RWPE2 (cell line): ENCODE measurements around the gene POLD2.

Experiments
- ATAC-seq: fragments of 200-7000 bp; cut with Tn5 transposase; 3 replicates; pipeline ENCODE4 v1.9.1; 2021; ENCODE audit warnings: low read depth
- DNase-seq: peaks from one replicate; pipeline ENCODE4 v3.0.0-alpha.2; 2020; ENCODE audit warnings: low spot score
- H3K27ac ChIP-seq: fragments of 450-650 bp; 2 replicates; pipeline ENCODE4 v1.5.1; 2017; ENCODE audit warnings: mild to moderate bottlenecking; ENCODE audit not compliant: poor library complexity, severe bottlenecking
- H3K27me3 ChIP-seq: fragments of 250-450 bp; sonication (Bioruptor Pico); 2 replicates; pipeline ENCODE4 v1.5.1; 2021; ENCODE audit warnings: mild to moderate bottlenecking, moderate library complexity; ENCODE audit not compliant: insufficient read depth, poor library complexity, severe bottlenecking
- H3K36me3 ChIP-seq: fragments of 250-450 bp; sonication (Bioruptor Pico); 2 replicates; pipeline ENCODE4 v1.5.1; 2020; ENCODE audit warnings: low read depth, mild to moderate bottlenecking, moderate library complexity
- H3K4me1 ChIP-seq: fragments of 250-450 bp; sonication (Bioruptor Pico); 2 replicates; pipeline ENCODE4 v1.5.1; 2021; ENCODE audit warnings: mild to moderate bottlenecking, moderate library complexity; ENCODE audit not compliant: insufficient read depth, poor library complexity, severe bottlenecking
- H3K4me3 ChIP-seq: fragments of 250-450 bp; sonication (Bioruptor Pico); 2 replicates; pipeline ENCODE4 v1.5.1; 2021; ENCODE audit warnings: mild to moderate bottlenecking, moderate library complexity; ENCODE audit not compliant: severe bottlenecking
- H3K9me3 ChIP-seq: fragments of 250-450 bp; sonication (Bioruptor Pico); 2 replicates; pipeline ENCODE4 v1.5.1; 2021; ENCODE audit warnings: mild to moderate bottlenecking, moderate library complexity; ENCODE audit not compliant: severe bottlenecking
- TF ChIP-seq, protein P1 (sequence below): fragments of 450-650 bp; IDR thresholded peaks from one replicate; pipeline ENCODE4 v1.5.1; 2017; ENCODE audit warnings: mild to moderate bottlenecking, moderate library complexity; ENCODE audit not compliant: poor library complexity, severe bottlenecking

The POLD2 gene

DNA sequence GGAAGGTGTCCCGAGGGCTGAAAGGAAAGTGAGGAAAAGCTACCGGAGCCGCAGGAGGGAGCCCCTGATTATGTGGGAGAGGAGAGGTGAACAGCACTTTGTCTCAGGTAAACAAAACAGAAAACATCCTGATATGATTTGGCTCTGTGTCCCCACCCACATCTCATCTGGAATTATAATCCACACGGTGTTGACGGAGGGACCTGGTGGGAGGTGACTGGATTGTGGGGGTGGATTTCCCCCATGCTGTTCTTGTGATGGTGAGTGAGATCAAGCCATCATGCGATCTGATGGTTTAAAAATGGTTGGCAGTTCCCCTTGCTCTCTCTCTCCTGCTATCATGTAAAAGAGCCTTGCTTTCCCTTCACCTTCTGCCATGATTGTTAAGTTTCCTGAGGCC is 3.0 kb downstream of the POLD2 start:
- TF ChIP-seq, protein P1, sequence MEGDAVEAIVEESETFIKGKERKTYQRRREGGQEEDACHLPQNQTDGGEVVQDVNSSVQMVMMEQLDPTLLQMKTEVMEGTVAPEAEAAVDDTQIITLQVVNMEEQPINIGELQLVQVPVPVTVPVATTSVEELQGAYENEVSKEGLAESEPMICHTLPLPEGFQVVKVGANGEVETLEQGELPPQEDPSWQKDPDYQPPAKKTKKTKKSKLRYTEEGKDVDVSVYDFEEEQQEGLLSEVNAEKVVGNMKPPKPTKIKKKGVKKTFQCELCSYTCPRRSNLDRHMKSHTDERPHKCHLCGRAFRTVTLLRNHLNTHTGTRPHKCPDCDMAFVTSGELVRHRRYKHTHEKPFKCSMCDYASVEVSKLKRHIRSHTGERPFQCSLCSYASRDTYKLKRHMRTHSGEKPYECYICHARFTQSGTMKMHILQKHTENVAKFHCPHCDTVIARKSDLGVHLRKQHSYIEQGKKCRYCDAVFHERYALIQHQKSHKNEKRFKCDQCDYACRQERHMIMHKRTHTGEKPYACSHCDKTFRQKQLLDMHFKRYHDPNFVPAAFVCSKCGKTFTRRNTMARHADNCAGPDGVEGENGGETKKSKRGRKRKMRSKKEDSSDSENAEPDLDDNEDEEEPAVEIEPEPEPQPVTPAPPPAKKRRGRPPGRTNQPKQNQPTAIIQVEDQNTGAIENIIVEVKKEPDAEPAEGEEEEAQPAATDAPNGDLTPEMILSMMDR, result no peak
- Histone ChIP-seq H3K27me3 (no peaks in the 10 kb centered on the region), H3K4me3 (no peak overlapping the region), H3K27ac (no peak overlapping the region), H3K9me3 (no peaks in the 10 kb centered on the region), H3K4me1 (peaks cover 6% of the 10 kb centered on the region), H3K36me3 (peaks cover 64% of the 10 kb centered on the region)
- DNase-seq (no peak), ATAC-seq (no peak)

DNA sequence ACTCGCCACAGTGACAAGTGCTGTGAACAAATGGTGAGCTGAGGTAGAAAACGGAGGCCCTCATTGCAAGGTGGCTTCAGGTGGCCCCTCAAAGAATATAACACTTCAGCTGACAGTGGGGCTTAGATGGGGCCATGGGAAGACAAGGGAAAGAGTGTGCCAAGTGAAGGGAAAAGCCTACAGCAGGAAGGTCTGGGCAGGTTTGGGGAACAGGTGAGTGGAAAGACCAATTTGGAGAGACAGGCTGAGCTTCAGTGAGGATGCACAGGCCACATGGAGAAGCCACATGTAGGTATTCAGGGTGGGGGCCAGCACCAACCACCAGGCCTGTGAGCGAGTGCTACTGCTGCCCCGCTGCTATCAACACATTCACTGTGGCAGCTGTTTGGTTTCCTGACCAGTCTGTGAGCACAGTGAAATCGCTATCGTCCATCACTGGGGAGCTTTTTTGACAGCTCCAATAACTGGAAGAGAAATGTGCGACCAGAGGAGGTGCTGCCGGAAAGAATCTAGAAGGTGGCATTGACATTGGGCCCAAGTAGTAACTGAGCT is 3.4 kb downstream of the POLD2 start:
- Histone ChIP-seq H3K9me3 (no peaks in the 10 kb centered on the region), H3K27ac (no peak overlapping the region), H3K27me3 (no peaks in the 10 kb centered on the region), H3K36me3 (peaks cover 67% of the 10 kb centered on the region), H3K4me3 (no peak overlapping the region), H3K4me1 (peaks cover 6% of the 10 kb centered on the region)
- ATAC-seq (no peak), DNase-seq (no peak)
- TF ChIP-seq, protein P1, result no peak

DNA sequence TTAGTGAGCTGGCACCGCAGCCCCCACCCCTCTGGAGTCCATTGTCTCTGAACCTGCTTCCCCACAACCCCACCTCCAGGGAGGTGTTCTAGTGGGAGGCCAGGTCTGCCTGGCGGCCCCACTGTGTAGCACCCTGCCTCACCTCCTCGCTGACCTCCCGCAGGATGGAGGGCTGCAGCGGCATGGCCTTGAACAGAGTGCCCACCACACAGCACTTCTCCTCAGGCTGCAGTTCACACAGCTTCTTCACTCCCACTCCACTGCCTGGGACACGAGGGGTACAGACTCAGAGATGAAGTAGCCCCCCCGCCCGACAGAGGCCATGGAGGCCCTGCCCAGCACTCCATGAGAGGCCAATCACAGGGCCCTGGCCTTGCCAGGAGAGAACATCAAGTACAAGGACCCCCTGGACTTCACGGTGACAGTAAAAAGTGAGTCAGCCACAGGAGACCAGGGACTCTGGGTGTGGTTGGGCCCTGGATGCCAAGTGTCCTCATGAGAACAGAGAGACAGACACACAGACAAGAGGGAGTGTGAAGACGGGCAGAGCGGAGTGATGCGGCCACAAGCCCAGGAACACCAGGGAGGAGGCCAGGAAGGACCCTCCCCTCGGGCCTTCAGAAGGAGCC is 5.4 kb downstream of the POLD2 start:
- H3K4me3 ChIP-seq, result no peak overlapping the region

DNA sequence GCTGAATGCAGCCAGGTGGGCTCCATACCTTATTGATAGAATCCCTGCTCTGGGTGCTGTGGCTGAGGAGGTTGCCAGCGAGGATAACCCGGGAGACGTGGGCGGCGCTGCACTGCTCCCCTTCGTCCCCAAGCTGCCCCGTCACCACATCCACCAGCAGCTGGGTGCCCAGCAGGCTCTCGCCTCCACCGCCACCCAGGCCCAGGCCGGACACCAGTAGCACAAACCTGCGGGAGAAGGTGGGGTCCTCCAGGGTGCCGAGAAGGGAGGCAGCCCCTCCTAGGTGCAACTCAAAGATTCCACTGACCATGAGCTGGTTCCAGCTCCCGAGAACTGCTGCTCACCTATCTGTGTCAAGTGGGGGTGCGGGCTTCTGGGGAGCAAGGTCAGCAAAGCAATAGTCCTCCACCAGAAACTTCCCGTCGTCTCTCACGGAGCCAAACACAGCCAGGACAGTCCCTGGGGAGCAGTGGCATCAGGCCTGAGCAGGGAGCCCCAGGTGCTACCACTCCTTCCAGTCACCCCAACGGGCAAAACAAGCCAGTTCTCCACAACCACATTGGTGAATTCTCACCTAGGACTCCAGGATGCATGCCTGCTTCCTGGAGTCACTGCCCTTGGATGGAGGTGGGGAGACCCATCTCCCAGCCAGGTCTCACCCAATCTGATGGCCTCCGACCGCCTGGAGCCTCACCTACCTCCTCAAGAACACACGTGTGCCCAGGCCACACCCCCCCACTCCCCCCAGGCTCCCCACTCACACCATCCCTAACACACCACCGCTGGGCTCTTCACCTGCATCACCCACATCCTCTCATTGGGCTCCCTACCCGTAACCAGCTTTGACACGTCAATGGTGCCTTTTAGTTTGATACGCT is 6.3 kb downstream of the POLD2 start:
- H3K4me1 ChIP-seq, result no peaks in the 10 kb centered on the region
- no peaks in the 10 kb centered on the region for H3K27me3 ChIP-seq
- TF ChIP-seq, protein P1, result no peak
- H3K36me3 ChIP-seq, result peaks cover 75% of the 10 kb centered on the region
- no peak for ATAC-seq
- H3K27ac ChIP-seq, result no peak overlapping the region
- no peak overlapping the region for H3K4me3 ChIP-seq
- no peaks in the 10 kb centered on the region for H3K9me3 ChIP-seq
- no peak for DNase-seq

More for the DNA sequence above, 5.4 kb downstream of the POLD2 start:
- DNase-seq (no peak), ATAC-seq (no peak)
- Histone ChIP-seq H3K4me1 (peaks cover 6% of the 10 kb centered on the region), H3K27me3 (no peaks in the 10 kb centered on the region), H3K9me3 (no peaks in the 10 kb centered on the region), H3K36me3 (peaks cover 78% of the 10 kb centered on the region), H3K27ac (no peak overlapping the region)
- TF ChIP-seq, protein P1, result no peak
